ENCODE measurements around the gene YJEFN3. TPM values are rescaled to one million over a fixed set of nuclear protein-coding genes. Genes with fewer than 3 reads are reported as not detected.

Gene YJEFN3
- polyA plus RNA-seq, 3 donors = 3.3 to 5.3 (median 4.1) TPM

GRCh38 chr19:19549804-19550464 is 21.2 kb downstream of the YJEFN3 start:
- DNase-seq (ENCODE audit: low read depth in 3 of 3, low spot score in 2 of 3) = no peak

GRCh38 chr19:19550485-19550929 is 21.8 kb downstream of the YJEFN3 start:
- DNase-seq (ENCODE audit: low read depth in 3 of 3, low spot score in 2 of 3) = no peak

GRCh38 chr19:19550972-19551852 is 22.5 kb downstream of the YJEFN3 start:
- DNase-seq (ENCODE audit: low read depth in 3 of 3, low spot score in 2 of 3) = no peak

GRCh38 chr19:19551853-19552192 is 23.1 kb downstream of the YJEFN3 start:
- DNase-seq (ENCODE audit: low read depth in 3 of 3, low spot score in 2 of 3) = no peak

- no peak for DNase-seq (ENCODE audit: low read depth in 3 of 3, low spot score in 2 of 3)
These were observed 24.1 kb downstream of the YJEFN3 start for GRCh38 chr19:19552798-19553197.

- DNase-seq (ENCODE audit: low read depth in 3 of 3, low spot score in 2 of 3) = no peak
These were observed 25.0 kb downstream of the YJEFN3 start for GRCh38 chr19:19553670-19554069.

GRCh38 chr19:19554074-19555023 is 25.6 kb downstream of the YJEFN3 start:
- DNase-seq (ENCODE audit: low read depth in 3 of 3, low spot score in 2 of 3) = no peak

- DNase-seq (ENCODE audit: low read depth in 3 of 3, low spot score in 2 of 3) = no peak
These were observed 29.3 kb downstream of the YJEFN3 start for GRCh38 chr19:19558055-19558454.

- no peak for DNase-seq (ENCODE audit: low read depth in 3 of 3, low spot score in 2 of 3)
These were observed 29.9 kb downstream of the YJEFN3 start for GRCh38 chr19:19558636-19559035.

GRCh38 chr19:19559931-19560330 is 31.2 kb downstream of the YJEFN3 start:
- DNase-seq (ENCODE audit: low read depth in 3 of 3, low spot score in 2 of 3) = no peak

- DNase-seq (ENCODE audit: low read depth in 3 of 3, low spot score in 2 of 3) = no peak
These were observed 33.4 kb downstream of the YJEFN3 start for GRCh38 chr19:19561946-19562664.

- no peak for DNase-seq (ENCODE audit: low read depth in 3 of 3, low spot score in 2 of 3)
These were observed 34.1 kb downstream of the YJEFN3 start for GRCh38 chr19:19562665-19563347.

- DNase-seq (ENCODE audit: low read depth in 3 of 3, low spot score in 2 of 3) = no peak
These were observed 34.7 kb downstream of the YJEFN3 start for GRCh38 chr19:19563348-19563848.

GRCh38 chr19:19566306-19566705 is 37.6 kb downstream of the YJEFN3 start:
- DNase-seq (ENCODE audit: low read depth in 3 of 3, low spot score in 2 of 3) = no peak

GRCh38 chr19:19567391-19567790 is 38.7 kb downstream of the YJEFN3 start:
- no peak for DNase-seq (ENCODE audit: low read depth in 3 of 3, low spot score in 2 of 3)

GRCh38 chr19:19568802-19569756 is 40.4 kb downstream of the YJEFN3 start:
- DNase-seq (ENCODE audit: low read depth in 3 of 3, low spot score in 2 of 3) = no peak

- DNase-seq (ENCODE audit: low read depth in 3 of 3, low spot score in 2 of 3) = no peak
These were observed 41.9 kb downstream of the YJEFN3 start for GRCh38 chr19:19570571-19570970.

GRCh38 chr19:19571071-19571786 is 42.5 kb downstream of the YJEFN3 start:
- DNase-seq (ENCODE audit: low read depth in 3 of 3, low spot score in 2 of 3) = no peak
